AG04449 (cell line): Measurements from ENCODE around the gene GNG12.

Source experiments
- CTCF ChIA-PET: fragments of 350-600 bp; formaldehyde crosslinking; extraction: SDS; loops from one replicate; lab custom pipeline; 2021; ENCODE audit warnings: antibody characterized with exemption; lab: Yijun Ruan, JAX
- POLR2A ChIA-PET: fragments of 400-600, 350-600 bp; formaldehyde crosslinking; extraction: SDS; loops from one replicate; lab custom pipeline; 2020; ENCODE audit warnings: antibody characterized with exemption, inconsistent platforms; lab: Yijun Ruan, JAX
- DNase-seq: peaks from one replicate; pipeline ENCODE4 v3.0.0-alpha.2; 2010; ENCODE audit warnings: low read depth, low spot score
- H3K4me3 ChIP-seq: 2 replicates; pipeline ENCODE4 v1.5.1; 2011; ENCODE audit warnings: low read depth, mild to moderate bottlenecking, control low read depth, low read length
- CTCF ChIP-seq: IDR thresholded peaks from one replicate; pipeline ENCODE4 v1.5.1; 2011; ENCODE audit warnings: mild to moderate bottlenecking, moderate library complexity, low read length, control low read depth, inconsistent platforms; ENCODE audit not compliant: insufficient read depth; ENCODE audit errors: missing control alignments

GNG12 gene

GRCh38 chr1:67676287-67676686 is 157.0 kb downstream of the GNG12 start:
- DNase-seq: no peak
- H3K4me3 ChIP-seq: no peak overlapping the region
- POLR2A ChIA-PET: interaction anchor here (1.5 kb wide), 1 partner anchor 8 kb away, joined by 14 read pairs; the partner anchor contains the start of gene GADD45A
- CTCF ChIA-PET: interaction anchor here (0.9 to 1.7 kb wide), 6 partner anchors 9 to 144 kb away, joined by 3 to 8 read pairs (median 5); no protein-coding TSS in a partner anchor
- no peak for TF ChIP-seq CTCF

GRCh38 chr1:67675800-67676199 is 157.5 kb downstream of the GNG12 start:
- ChIA-PET CTCF (interaction anchor here (1.1 to 2.1 kb wide), 6 partner anchors 84 to 143 kb away, joined by 3 to 10 read pairs (median 6); no protein-coding TSS in a partner anchor), POLR2A (interaction anchor here (1.5 kb wide), 1 partner anchor 9 kb away, joined by 14 read pairs; the partner anchor contains the start of gene GADD45A)
- no peak overlapping the region for H3K4me3 ChIP-seq
- no peak for TF ChIP-seq CTCF
- no peak for DNase-seq

- ChIA-PET POLR2A (interaction anchor here (1.7 kb wide), 1 partner anchor 10 kb away, joined by 10 read pairs; the partner anchor contains the start of gene GADD45A), CTCF (interaction anchor here (1.0 to 2.1 kb wide), 6 partner anchors 9 to 146 kb away, joined by 3 to 10 read pairs (median 4); no protein-coding TSS in a partner anchor)
- H3K4me3 ChIP-seq: no peak overlapping the region
- TF ChIP-seq CTCF: no peak
- DNase-seq: no peak
These were observed 158.8 kb downstream of the GNG12 start for GRCh38 chr1:67674260-67675011.

- POLR2A ChIA-PET: interaction anchor here (1.7 kb wide), 1 partner anchor 11 kb away, joined by 10 read pairs; the partner anchor contains the start of gene GADD45A
- no peak overlapping the region for H3K4me3 ChIP-seq
- CTCF ChIA-PET: interaction anchor here (1.0 to 2.1 kb wide), 5 partner anchors 10 to 145 kb away, joined by 3 to 10 read pairs (median 5); no protein-coding TSS in a partner anchor
- DNase-seq: no peak
- TF ChIP-seq CTCF: no peak
These were observed 159.6 kb downstream of the GNG12 start for GRCh38 chr1:67673468-67674201.

GRCh38 chr1:67672260-67672803 is 160.9 kb downstream of the GNG12 start:
- TF ChIP-seq CTCF: no peak
- no peak for DNase-seq
- H3K4me3 ChIP-seq: no peak overlapping the region
- POLR2A ChIA-PET: no interaction called here
- CTCF ChIA-PET: interaction anchor here (0.8 to 1.2 kb wide), 4 partner anchors 9 to 159 kb away, joined by 3 to 4 read pairs (median 3); no protein-coding TSS in a partner anchor
